ENCODE results near the gene KRT81.

- TF ChIP-seq CTCF (conservative IDR thresholded peaks at IDR 0.05; ENCODE audit: low read length) (no peak), EZH2phosphoT487 (IDR thresholded peaks at IDR 0.05; ENCODE audit: borderline replicate concordance) (no peak)
These were observed 46.7 kb downstream of the KRT81 start for GRCh38 chr12:52244615-52244994.
